Liver (tissue), 3 donors: ENCODE measurements around the gene LDLRAD3.

Experiments
- FOXA1 ChIP-seq: IDR thresholded peaks from 2 replicates; pipeline ENCODE4 v1.6.1; 2016; ENCODE audit warnings: antibody characterized with exemption
- FOXA2 ChIP-seq: IDR thresholded peaks from 2 replicates; pipeline ENCODE4 v1.6.1; 2016; ENCODE audit warnings: antibody characterized with exemption
- GABPA ChIP-seq, 2 donors: IDR thresholded peaks in 1 of 2; conservative IDR thresholded peaks in 1 of 2; 2 replicates each; pipeline ENCODE4 v1.6.1; 2016; ENCODE audit warnings: antibody characterized with exemption in 2 of 2, mild to moderate bottlenecking in 1 of 2, moderate library complexity in 1 of 2
- HNF4A ChIP-seq, 2 donors: conservative IDR thresholded peaks; 2 replicates each; pipeline ENCODE4 v1.6.1; 2016; ENCODE audit warnings: antibody characterized with exemption in 2 of 2, mild to moderate bottlenecking in 2 of 2
- JUND ChIP-seq, 2 donors: IDR thresholded peaks; 2 replicates each; pipeline ENCODE4 v1.6.1; 2016; ENCODE audit warnings: antibody characterized with exemption in 2 of 2
- NR2F2 ChIP-seq: IDR thresholded peaks from 2 replicates; pipeline ENCODE4 v1.6.1; 2016; ENCODE audit warnings: antibody characterized with exemption
- RAD21 ChIP-seq, 2 donors: IDR thresholded peaks; 2 replicates each; pipeline ENCODE4 v1.6.1; 2016; ENCODE audit warnings: antibody characterized with exemption in 2 of 2, mild to moderate bottlenecking in 2 of 2
- TAF1 ChIP-seq: conservative IDR thresholded peaks from 2 replicates; pipeline ENCODE4 v1.6.1; 2016; ENCODE audit warnings: antibody characterized with exemption, mild to moderate bottlenecking
- YY1 ChIP-seq: IDR thresholded peaks from 2 replicates; pipeline ENCODE4 v1.6.1; 2016; ENCODE audit warnings: antibody characterized with exemption, mild to moderate bottlenecking
- TF ChIP-seq, protein P1 (sequence below): IDR thresholded peaks from 2 replicates; pipeline ENCODE4 v1.6.1; 2016; ENCODE audit warnings: antibody characterized with exemption
- TF ChIP-seq, protein P2 (sequence below): fragments of 150-350 bp; IDR thresholded peaks from 2 replicates; pipeline ENCODE4 v1.5.1; 2017; ENCODE audit warnings: improper control_type of control experiment, low read depth, low read length; ENCODE audit not compliant: missing input control
- TF ChIP-seq, protein P3 (sequence below): IDR thresholded peaks from 2 replicates; pipeline ENCODE4 v1.6.1; 2016; ENCODE audit warnings: antibody characterized with exemption
- donor health status: healthy.
- donor health status: healthy.

DNA sequence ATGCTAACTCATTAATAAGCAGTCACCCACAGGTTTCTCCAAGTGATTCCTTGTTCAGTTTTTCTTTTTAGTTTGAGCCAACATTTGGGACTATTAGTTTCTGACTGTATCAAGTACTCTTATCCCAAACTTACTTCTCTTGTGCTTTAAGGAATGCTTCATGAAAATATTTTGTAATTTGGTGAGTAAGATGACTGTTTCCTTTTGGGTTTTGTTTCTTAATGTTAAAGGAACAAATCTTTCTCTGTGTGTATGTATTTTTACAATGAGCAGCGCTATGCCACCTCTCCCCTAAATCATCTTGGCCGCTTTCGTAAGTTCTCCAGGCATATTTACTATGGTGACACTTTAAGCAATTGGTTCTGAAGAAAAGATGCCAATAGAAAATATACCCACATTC lies 72.4 kb downstream of the LDLRAD3 start:
- TF ChIP-seq, protein P1, sequence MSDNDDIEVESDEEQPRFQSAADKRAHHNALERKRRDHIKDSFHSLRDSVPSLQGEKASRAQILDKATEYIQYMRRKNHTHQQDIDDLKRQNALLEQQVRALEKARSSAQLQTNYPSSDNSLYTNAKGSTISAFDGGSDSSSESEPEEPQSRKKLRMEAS: no peak
- no peak for TF ChIP-seq FOXA1
- TF ChIP-seq NR2F2: no peak
- TF ChIP-seq, protein P2, sequence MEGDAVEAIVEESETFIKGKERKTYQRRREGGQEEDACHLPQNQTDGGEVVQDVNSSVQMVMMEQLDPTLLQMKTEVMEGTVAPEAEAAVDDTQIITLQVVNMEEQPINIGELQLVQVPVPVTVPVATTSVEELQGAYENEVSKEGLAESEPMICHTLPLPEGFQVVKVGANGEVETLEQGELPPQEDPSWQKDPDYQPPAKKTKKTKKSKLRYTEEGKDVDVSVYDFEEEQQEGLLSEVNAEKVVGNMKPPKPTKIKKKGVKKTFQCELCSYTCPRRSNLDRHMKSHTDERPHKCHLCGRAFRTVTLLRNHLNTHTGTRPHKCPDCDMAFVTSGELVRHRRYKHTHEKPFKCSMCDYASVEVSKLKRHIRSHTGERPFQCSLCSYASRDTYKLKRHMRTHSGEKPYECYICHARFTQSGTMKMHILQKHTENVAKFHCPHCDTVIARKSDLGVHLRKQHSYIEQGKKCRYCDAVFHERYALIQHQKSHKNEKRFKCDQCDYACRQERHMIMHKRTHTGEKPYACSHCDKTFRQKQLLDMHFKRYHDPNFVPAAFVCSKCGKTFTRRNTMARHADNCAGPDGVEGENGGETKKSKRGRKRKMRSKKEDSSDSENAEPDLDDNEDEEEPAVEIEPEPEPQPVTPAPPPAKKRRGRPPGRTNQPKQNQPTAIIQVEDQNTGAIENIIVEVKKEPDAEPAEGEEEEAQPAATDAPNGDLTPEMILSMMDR: no peak
- no peak for TF ChIP-seq HNF4A (conservative IDR thresholded peaks at IDR 0.05)
- TF ChIP-seq FOXA2: no peak
- no peak for TF ChIP-seq TAF1
- TF ChIP-seq GABPA (IDR thresholded peaks at IDR 0.05 in 1 of 2, conservative IDR thresholded peaks at IDR 0.05 in 1 of 2): no peak
- TF ChIP-seq YY1: no peak
- no peak for TF ChIP-seq JUND (IDR thresholded peaks at IDR 0.05)
- no peak for TF ChIP-seq RAD21 (IDR thresholded peaks at IDR 0.05)
- TF ChIP-seq, protein P3, sequence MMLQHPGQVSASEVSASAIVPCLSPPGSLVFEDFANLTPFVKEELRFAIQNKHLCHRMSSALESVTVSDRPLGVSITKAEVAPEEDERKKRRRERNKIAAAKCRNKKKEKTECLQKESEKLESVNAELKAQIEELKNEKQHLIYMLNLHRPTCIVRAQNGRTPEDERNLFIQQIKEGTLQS: no peak
